Testis (tissue), 3 donors: ENCODE results near the gene KIAA0513. TPM values are rescaled to one million over a fixed set of nuclear protein-coding genes. Genes with fewer than 3 reads are reported as not detected.

ENCODE experiments used
- DNase-seq: peaks from one replicate; pipeline ENCODE4 v3.0.0-alpha.2; 2019
- H3K27ac ChIP-seq, 2 donors: fragments of 200-600 bp; sonication (generic); one replicate each; pipeline ENCODE4 v1.5.1; 2019
- H3K27me3 ChIP-seq: fragments of 200-600 bp; sonication (generic); one replicate; pipeline ENCODE4 v1.5.1; 2019
- H3K36me3 ChIP-seq: fragments of 200-600 bp; sonication (generic); one replicate; pipeline ENCODE4 v1.5.1; 2017; ENCODE audit warnings: low read depth; ENCODE audit errors: missing control alignments
- H3K4me1 ChIP-seq: fragments of 200-600 bp; sonication (generic); one replicate; pipeline ENCODE4 v1.5.1; 2019
- H3K4me3 ChIP-seq, 2 donors: fragments of 200-600 bp; sonication (generic); one replicate each; pipeline ENCODE4 v1.5.1; 2017 to 2019
- H3K9me3 ChIP-seq: fragments of 200-600 bp; sonication (generic); one replicate; pipeline ENCODE4 v1.5.1; 2017
- CTCF ChIP-seq, 3 experiments: fragments of 450-650 bp in 2 of 3; fragments of 200-600 bp in 1 of 3; sonication (generic) in 1 of 3; IDR thresholded peaks; one replicate each; pipeline ENCODE4 v1.5.1; 2016 to 2019; ENCODE audit warnings: antibody characterized with exemption in 3 of 3, mild to moderate bottlenecking in 2 of 3, moderate library complexity in 1 of 3
- POLR2A ChIP-seq: fragments of 450-650 bp; IDR thresholded peaks from one replicate; pipeline ENCODE4 v1.6.1; 2017; ENCODE audit warnings: antibody characterized with exemption, mild to moderate bottlenecking, moderate library complexity
- WGBS, 2 donors: methylation state at CpG; one replicate each; pipeline ENCODE4 v1.1.5; 2018; 5-methylcytosine and 5-hydroxymethylcytosine counted together
- intact Hi-C: fragments of 100-400 bp; cut with DNase I; formaldehyde crosslinking; loops from one replicate; pipeline ENCODE4 v1.15.1; 2023; ENCODE audit warnings: low total_unique reads
- polyA plus RNA-seq: library from polyadenylated mRNA; stranded (reverse); fragments of 350-450 nt; fragmentation: Illumina TruSeq; extraction: RNeasy Lipid Tissue Mini Kit (QIAGEN cat#74804); gene quantifications from one replicate; pipeline ENCODE4 v1.2.3, GENCODE V29; 2014; ENCODE audit warnings: low read depth, low replicate concordance; ENCODE audit not compliant: insufficient read depth
- total RNA-seq, 2 donors: library from RNA; depleted of rRNA; stranded (reverse); fragments of >200 nt; gene quantifications; one replicate each; pipeline ENCODE4 v1.2.3, GENCODE V29; 2016

Gene KIAA0513
- total and polyA plus RNA-seq, 3 donors from 2014 or later: 9.8 to 18.7 (median 18.4) TPM

GRCh38 chr16:85078226-85078625 is 50.6 kb downstream of the KIAA0513 start:
- intact Hi-C loops: no loop called here
- H3K27ac ChIP-seq: no peak overlapping the region
- no peak for DNase-seq
- H3K4me3 ChIP-seq: no peak overlapping the region
- TF ChIP-seq CTCF (IDR thresholded peaks at IDR 0.05) (no peak), POLR2A (no peak)
- 88 to 95% methylated on average over 10 of the region's 10 CpGs for WGBS, 2 donors
- no peaks in the 10 kb centered on the region for H3K4me1 ChIP-seq
- no peaks in the 10 kb centered on the region for H3K9me3 ChIP-seq
- no peaks in the 10 kb centered on the region for H3K27me3 ChIP-seq
- H3K36me3 ChIP-seq: no peaks in the 10 kb centered on the region

- DNase-seq: no peak
- TF ChIP-seq POLR2A (no peak), CTCF (IDR thresholded peaks at IDR 0.05) (no peak)
- Histone ChIP-seq H3K9me3 (no peaks in the 10 kb centered on the region), H3K27me3 (no peaks in the 10 kb centered on the region), H3K4me1 (no peaks in the 10 kb centered on the region), H3K36me3 (no peaks in the 10 kb centered on the region), H3K4me3 (no peak overlapping the region), H3K27ac (no peak overlapping the region)
- intact Hi-C loops: no loop called here
- WGBS, 2 donors: 94 to 96% methylated on average over 10 of the region's 10 CpGs
Measured at GRCh38 chr16:85078952-85079351, 51.4 kb downstream of the KIAA0513 start.

- Histone ChIP-seq H3K4me3 (no peak overlapping the region), H3K4me1 (no peaks in the 10 kb centered on the region), H3K9me3 (no peaks in the 10 kb centered on the region), H3K36me3 (no peaks in the 10 kb centered on the region), H3K27ac (no peak overlapping the region), H3K27me3 (no peaks in the 10 kb centered on the region)
- 78 to 84% methylated on average over 20 to 22 of the region's 22 CpGs for WGBS, 2 donors
- TF ChIP-seq CTCF (IDR thresholded peaks at IDR 0.05): no peak
- no peak for TF ChIP-seq POLR2A
- DNase-seq: no peak
- intact Hi-C loops: no loop called here
Measured at GRCh38 chr16:85079785-85080570, 52.4 kb downstream of the KIAA0513 start.

- DNase-seq: peak; percentile 49
- Histone ChIP-seq H3K4me1 (no peaks in the 10 kb centered on the region), H3K27me3 (no peaks in the 10 kb centered on the region), H3K9me3 (no peaks in the 10 kb centered on the region), H3K36me3 (no peaks in the 10 kb centered on the region), H3K27ac (no peak overlapping the region), H3K4me3 (no peak overlapping the region)
- TF ChIP-seq CTCF (IDR thresholded peaks at IDR 0.05) (no peak), POLR2A (no peak)
- WGBS, 2 donors: 73 to 76% methylated on average over 9 of the region's 9 CpGs
- intact Hi-C loops: no loop called here
Measured at GRCh38 chr16:85081038-85081437, 53.4 kb downstream of the KIAA0513 start.

GRCh38 chr16:85081765-85082164 is 54.2 kb downstream of the KIAA0513 start:
- no peak overlapping the region for H3K4me3 ChIP-seq

More at GRCh38 chr16:85081765-85082164, 54.2 kb downstream of the KIAA0513 start:
- TF ChIP-seq CTCF (IDR thresholded peaks at IDR 0.05) (no peak), POLR2A (no peak)
- DNase-seq: no peak
- Histone ChIP-seq H3K27me3 (no peaks in the 10 kb centered on the region), H3K4me1 (no peaks in the 10 kb centered on the region), H3K9me3 (no peaks in the 10 kb centered on the region), H3K27ac (no peak overlapping the region), H3K36me3 (no peaks in the 10 kb centered on the region)
- 83 to 93% methylated on average over 1 to 15 of the region's 15 CpGs for WGBS, 2 donors
- intact Hi-C loops: no loop called here
